Left lung (tissue), 10 donors: ENCODE data around the gene UBTF. TPM values are rescaled to one million over a fixed set of nuclear protein-coding genes. Genes with fewer than 3 reads are reported as not detected.
A peak's percentile ranks its signal among the peaks of the same experiment; 100 is the strongest.

ENCODE experiments used
- ATAC-seq: fragments of 200-7000 bp; cut with Tn5 transposase; one replicate; pipeline ENCODE4 v1.9.1; 2020; ENCODE audit warnings: moderate library complexity
- DNase-seq, 4 donors: peaks; one replicate each; pipeline ENCODE4 v3.0.0-alpha.2; 2013 to 2020
- H3K27ac ChIP-seq, 2 donors: fragments of 200-600 bp; sonication (generic) in 1 of 2; one replicate each; pipeline versions ENCODE4 v1.5.0 to v1.8.0; 2020 to 2021
- H3K27me3 ChIP-seq, 2 donors: fragments of 200-600 bp; sonication (generic) in 1 of 2; one replicate each; pipeline versions ENCODE4 v1.5.0 to v1.8.0; 2020 to 2021
- H3K36me3 ChIP-seq, 2 donors: fragments of 200-600 bp; sonication (generic) in 1 of 2; one replicate each; pipeline versions ENCODE4 v1.5.0 to v1.8.0; 2020 to 2021
- H3K4me1 ChIP-seq, 2 donors: fragments of 200-600 bp; one replicate each; pipeline ENCODE4 v1.8.0; 2021
- H3K4me3 ChIP-seq, 2 donors: fragments of 200-600 bp; sonication (generic) in 1 of 2; one replicate each; pipeline versions ENCODE4 v1.5.0 to v1.8.0; 2020 to 2021; ENCODE audit warnings: mild to moderate bottlenecking in 1 of 2
- H3K9me3 ChIP-seq, 2 donors: fragments of 200-600 bp; sonication (generic) in 1 of 2; one replicate each; pipeline versions ENCODE4 v1.5.0 to v1.8.0; 2020 to 2021
- intact Hi-C, 2 donors: fragments of 100-400 bp; cut with DNase I; formaldehyde crosslinking; loops; one replicate each; pipeline versions ENCODE4 v1.11.2 to v1.14.2; 2022
- polyA plus RNA-seq, 6 donors: library from polyadenylated mRNA; unstranded; fragments of 120-200 nt; gene quantifications; one replicate each; pipeline ENCODE4 v1.2.1, GENCODE V29; 2013; ENCODE audit not compliant: insufficient read length in 6 of 6
- total RNA-seq, 2 donors: library from RNA; stranded (reverse); fragmentation: NEBNext Ultra II Directional; extraction: Animal tissue kit (Norgen Biotek cat#: 25700); gene quantifications; one replicate each; pipeline ENCODE4 v1.2.1, GENCODE V29; 2021
- TF ChIP-seq, protein P1 (sequence below), 2 donors: fragments of 200-600 bp; sonication (generic) in 1 of 2; IDR thresholded peaks; one replicate each; pipeline versions ENCODE4 v1.5.0 to v1.8.0; 2021; ENCODE audit warnings: antibody characterized with exemption in 2 of 2
- donor health status: DM: no; HTN: yes; CAD: no.
- donor health status: DM: no; HTN: no; CAD: no.

The UBTF gene
- total and polyA plus RNA-seq, 8 donors, result 65.5 to 136 (median 109) TPM

DNA sequence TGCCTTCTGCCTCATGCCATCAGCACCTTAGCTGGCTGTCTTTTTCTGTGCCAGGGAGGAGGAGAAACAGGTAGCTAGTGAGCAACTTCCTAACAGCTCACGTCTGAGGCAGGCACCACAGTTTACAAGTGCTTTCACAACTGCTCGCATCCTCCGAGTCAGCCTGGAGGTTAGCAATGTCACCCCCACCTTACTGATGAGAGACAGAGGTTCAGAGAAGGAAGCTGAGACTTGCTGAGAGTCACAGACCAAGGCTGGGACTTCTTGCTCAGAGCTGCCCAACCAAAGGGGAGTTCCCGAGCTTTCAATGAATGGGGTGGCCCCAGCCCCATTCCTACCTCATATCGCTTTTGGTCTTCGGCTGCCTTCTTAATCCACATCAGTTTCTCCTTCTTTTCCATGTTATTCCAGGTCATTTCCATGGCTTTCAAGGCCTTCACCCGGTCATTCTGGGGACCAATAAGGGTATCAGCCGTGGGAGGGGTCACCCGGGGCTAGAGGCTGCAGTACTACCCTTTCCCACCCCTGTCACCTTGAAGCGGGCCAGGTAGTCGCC is 9.6 kb downstream of the UBTF start:
- peaks cover 8 to 33% of the 10 kb centered on the region in 2 donors for H3K4me1 ChIP-seq
- H3K27ac ChIP-seq, result peak overlapping the region in 1 of 2 donors; percentile 67
- TF ChIP-seq, protein P1, sequence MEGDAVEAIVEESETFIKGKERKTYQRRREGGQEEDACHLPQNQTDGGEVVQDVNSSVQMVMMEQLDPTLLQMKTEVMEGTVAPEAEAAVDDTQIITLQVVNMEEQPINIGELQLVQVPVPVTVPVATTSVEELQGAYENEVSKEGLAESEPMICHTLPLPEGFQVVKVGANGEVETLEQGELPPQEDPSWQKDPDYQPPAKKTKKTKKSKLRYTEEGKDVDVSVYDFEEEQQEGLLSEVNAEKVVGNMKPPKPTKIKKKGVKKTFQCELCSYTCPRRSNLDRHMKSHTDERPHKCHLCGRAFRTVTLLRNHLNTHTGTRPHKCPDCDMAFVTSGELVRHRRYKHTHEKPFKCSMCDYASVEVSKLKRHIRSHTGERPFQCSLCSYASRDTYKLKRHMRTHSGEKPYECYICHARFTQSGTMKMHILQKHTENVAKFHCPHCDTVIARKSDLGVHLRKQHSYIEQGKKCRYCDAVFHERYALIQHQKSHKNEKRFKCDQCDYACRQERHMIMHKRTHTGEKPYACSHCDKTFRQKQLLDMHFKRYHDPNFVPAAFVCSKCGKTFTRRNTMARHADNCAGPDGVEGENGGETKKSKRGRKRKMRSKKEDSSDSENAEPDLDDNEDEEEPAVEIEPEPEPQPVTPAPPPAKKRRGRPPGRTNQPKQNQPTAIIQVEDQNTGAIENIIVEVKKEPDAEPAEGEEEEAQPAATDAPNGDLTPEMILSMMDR (IDR thresholded peaks at IDR 0.05), result no peak
- H3K9me3 ChIP-seq, result no peaks in the 10 kb centered on the region
- no peak overlapping the region for H3K4me3 ChIP-seq
- intact Hi-C loops, result loop anchor here (5.0 to 10.0 kb wide), 2 partner anchors 115 to 117 kb away; partner anchors contain the start of gene SLC25A39 (in 1 of the 2)
- H3K36me3 ChIP-seq, result peaks cover 0 to 80% of the 10 kb centered on the region in 2 donors
- DNase-seq, result no peak
- ATAC-seq, result no peak
- no peaks in the 10 kb centered on the region for H3K27me3 ChIP-seq

DNA sequence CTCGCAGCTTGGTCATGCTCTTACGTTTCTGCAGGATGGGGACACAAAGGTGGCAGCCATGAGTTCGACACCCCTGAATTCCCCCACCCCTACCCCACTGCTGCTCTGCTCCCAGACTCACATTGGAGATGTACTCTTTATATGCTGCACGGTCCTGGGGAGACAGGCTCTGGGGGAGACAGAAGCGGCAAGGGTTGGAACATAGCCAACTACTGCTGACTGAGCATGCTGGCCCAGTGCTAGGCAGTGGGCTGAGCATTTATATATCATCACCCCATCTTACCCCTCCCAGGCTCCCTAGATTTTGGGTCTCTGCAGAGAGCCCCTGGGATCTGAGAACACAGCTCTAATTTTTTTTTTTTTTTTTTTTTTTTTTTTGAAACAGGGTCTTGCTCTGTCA is 11.7 kb downstream of the UBTF start:
- Histone ChIP-seq H3K36me3 (peaks cover 0 to 62% of the 10 kb centered on the region in 2 donors), H3K9me3 (no peaks in the 10 kb centered on the region), H3K27ac (no peak overlapping the region), H3K4me3 (no peak overlapping the region), H3K4me1 (peaks cover 8 to 55% of the 10 kb centered on the region in 2 donors), H3K27me3 (no peaks in the 10 kb centered on the region)
- no peak for ATAC-seq
- DNase-seq, result no peak
- TF ChIP-seq, protein P1 (IDR thresholded peaks at IDR 0.05), result no peak
- intact Hi-C loops, result no loop called here

DNA sequence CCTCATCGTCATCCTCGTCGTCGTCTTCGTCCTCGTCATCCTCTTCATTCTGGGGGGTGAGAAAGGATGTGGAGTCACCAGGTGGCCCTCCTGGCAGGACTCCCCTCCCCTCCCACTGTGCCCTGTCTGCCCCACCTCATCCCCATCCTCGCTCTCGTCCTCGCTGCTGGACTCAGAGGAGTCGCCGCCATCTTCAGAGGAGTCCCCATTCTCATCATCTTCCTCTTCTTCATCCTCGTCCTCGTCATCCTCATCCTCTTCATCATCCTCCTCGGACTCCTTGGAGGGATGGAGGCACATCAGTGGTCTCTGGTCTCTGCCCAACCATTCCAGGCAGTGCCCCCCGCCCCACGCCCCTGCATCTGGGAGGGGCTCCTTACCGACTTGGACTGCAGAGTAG is 12.2 kb downstream of the UBTF start:
- Histone ChIP-seq H3K36me3 (peaks cover 0 to 58% of the 10 kb centered on the region in 2 donors), H3K27me3 (no peaks in the 10 kb centered on the region), H3K27ac (no peak overlapping the region), H3K9me3 (no peaks in the 10 kb centered on the region), H3K4me3 (no peak overlapping the region), H3K4me1 (peaks cover 8 to 55% of the 10 kb centered on the region in 2 donors)
- DNase-seq (no peak), ATAC-seq (no peak)
- TF ChIP-seq, protein P1 (IDR thresholded peaks at IDR 0.05), result no peak
- intact Hi-C loops, result no loop called here

DNA sequence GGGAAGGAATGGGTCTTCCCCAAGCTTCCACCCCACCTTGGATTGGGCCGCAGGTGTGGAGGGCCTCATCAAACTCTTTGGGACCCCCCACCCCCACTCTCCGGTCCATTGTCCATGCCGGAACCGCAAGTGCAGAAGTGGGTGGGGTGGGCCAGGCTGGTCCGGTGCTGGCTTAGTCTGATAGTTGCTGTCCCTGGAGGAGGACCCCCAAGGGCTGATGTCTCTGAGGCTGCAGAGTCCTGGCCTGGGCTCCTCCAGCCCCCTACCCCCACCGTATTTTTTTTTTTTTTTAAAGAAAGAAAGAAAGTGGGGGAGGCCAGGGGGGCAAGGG is 12.7 kb downstream of the UBTF start:
- H3K4me3 ChIP-seq, result no peak overlapping the region
- intact Hi-C loops, result no loop called here
- H3K9me3 ChIP-seq, result no peaks in the 10 kb centered on the region
- peaks cover 0 to 53% of the 10 kb centered on the region in 2 donors for H3K36me3 ChIP-seq
- H3K27ac ChIP-seq, result no peak overlapping the region
- TF ChIP-seq, protein P1 (IDR thresholded peaks at IDR 0.05), result no peak
- H3K27me3 ChIP-seq, result no peaks in the 10 kb centered on the region
- DNase-seq (no peak), ATAC-seq (no peak)
- H3K4me1 ChIP-seq, result peaks cover 8 to 55% of the 10 kb centered on the region in 2 donors

DNA sequence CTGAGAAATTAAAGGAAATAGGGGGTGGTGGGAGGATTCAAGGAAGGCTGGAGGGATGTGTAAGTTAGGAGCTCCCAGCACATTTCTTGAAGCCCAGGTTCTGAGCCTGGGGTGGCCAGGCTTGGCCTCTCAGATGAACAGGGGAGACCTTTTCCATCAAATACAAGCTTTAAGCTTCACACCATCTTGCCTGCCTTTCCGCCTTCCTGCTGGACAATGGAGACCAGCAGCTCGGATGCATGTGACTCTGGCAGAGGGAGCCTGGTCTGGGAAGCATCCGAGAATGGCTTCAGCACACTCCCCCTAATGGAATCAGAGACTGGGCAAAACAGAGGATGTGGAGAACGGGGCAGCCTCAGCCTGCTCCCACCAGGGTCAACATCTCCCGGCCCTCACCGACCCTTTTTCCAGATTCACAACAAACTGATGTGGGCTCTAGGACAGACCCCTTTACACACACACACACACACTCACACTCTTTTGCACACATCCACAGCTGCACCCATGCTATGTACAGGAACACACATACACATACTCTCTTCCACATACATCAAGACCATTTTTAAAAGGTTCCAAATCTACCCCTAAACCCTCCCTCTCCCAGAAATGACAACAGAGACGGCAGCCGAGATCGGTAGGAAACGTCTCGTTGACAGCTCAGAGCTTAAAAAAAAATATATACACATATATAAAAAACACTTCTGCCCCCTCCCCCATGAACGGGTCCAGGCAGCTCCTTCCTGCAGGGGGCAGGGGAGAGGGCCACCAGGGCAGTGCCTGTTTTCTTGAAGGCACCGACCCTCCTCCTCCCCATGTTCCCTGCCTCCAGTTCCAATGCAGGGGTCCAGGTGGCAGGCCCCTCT is 13.3 kb downstream of the UBTF start:
- Histone ChIP-seq H3K9me3 (no peaks in the 10 kb centered on the region), H3K27me3 (no peaks in the 10 kb centered on the region), H3K27ac (no peak overlapping the region), H3K4me1 (peaks cover 8 to 54% of the 10 kb centered on the region in 2 donors), H3K4me3 (no peak overlapping the region), H3K36me3 (peaks cover 0 to 47% of the 10 kb centered on the region in 2 donors)
- no peak for ATAC-seq
- no peak for DNase-seq
- intact Hi-C loops, result no loop called here
- TF ChIP-seq, protein P1 (IDR thresholded peaks at IDR 0.05), result no peak
